Activated CD8-positive, alpha-beta T cell treated with anti-CD3 and anti-CD28 coated beads, Interleukin-2, amount 10 ng/mL, durations not matched to agents 7 days and 5 days (primary cell): ENCODE results near the gene XKR7. TPM values are rescaled to one million over a fixed set of nuclear protein-coding genes. Genes with fewer than 3 reads are reported as not detected.

Experiments
- ATAC-seq: fragments of 150-1000 bp; cut with Tn5 transposase; one replicate; pipeline ENCODE4 v1.10.0; 2021; ENCODE audit warnings: moderate library complexity
- CTCF ChIA-PET: fragments of 350-600 bp; sonication (Branson Sonifier 250); formaldehyde crosslinking; loops from one replicate; lab custom pipeline; 2021; ENCODE audit warnings: antibody characterized with exemption; lab: Charles Lee
- POLR2A ChIA-PET: fragments of 350-600 bp; sonication (Branson Sonifier 250); formaldehyde crosslinking; loops from one replicate; lab custom pipeline; 2021; ENCODE audit warnings: antibody characterized with exemption; lab: Charles Lee
- DNase-seq: peaks from one replicate; pipeline ENCODE4 v3.0.0-alpha.2; 2020
- H3K27ac Mint-ChIP-seq: one replicate; pipeline ENCODE4 v1.8.0; 2021; ENCODE audit warnings: mild to moderate bottlenecking, mixed read lengths
- H3K27me3 Mint-ChIP-seq: one replicate; pipeline ENCODE4 v1.8.0; 2021; ENCODE audit warnings: low read depth, mixed read lengths
- H3K36me3 Mint-ChIP-seq: one replicate; pipeline ENCODE4 v1.8.0; 2021; ENCODE audit warnings: low read depth, mixed read lengths
- H3K4me1 Mint-ChIP-seq: one replicate; pipeline ENCODE4 v1.8.0; 2021; ENCODE audit warnings: low read depth, mixed read lengths
- H3K4me3 Mint-ChIP-seq: one replicate; pipeline ENCODE4 v1.8.0; 2021; ENCODE audit warnings: mild to moderate bottlenecking, mixed read lengths
- H3K9me3 Mint-ChIP-seq: one replicate; pipeline ENCODE4 v1.8.0; 2022; ENCODE audit warnings: mixed read lengths; ENCODE audit not compliant: insufficient read depth
- total RNA-seq, 2 experiments: library from RNA; stranded (reverse); gene quantifications; one replicate each; pipeline ENCODE4 v1.2.3, GENCODE V29; 2021

XKR7 gene
- total RNA-seq, 2 experiments from 2014 or later, result 0.03 TPM; not detected in 1

DNA sequence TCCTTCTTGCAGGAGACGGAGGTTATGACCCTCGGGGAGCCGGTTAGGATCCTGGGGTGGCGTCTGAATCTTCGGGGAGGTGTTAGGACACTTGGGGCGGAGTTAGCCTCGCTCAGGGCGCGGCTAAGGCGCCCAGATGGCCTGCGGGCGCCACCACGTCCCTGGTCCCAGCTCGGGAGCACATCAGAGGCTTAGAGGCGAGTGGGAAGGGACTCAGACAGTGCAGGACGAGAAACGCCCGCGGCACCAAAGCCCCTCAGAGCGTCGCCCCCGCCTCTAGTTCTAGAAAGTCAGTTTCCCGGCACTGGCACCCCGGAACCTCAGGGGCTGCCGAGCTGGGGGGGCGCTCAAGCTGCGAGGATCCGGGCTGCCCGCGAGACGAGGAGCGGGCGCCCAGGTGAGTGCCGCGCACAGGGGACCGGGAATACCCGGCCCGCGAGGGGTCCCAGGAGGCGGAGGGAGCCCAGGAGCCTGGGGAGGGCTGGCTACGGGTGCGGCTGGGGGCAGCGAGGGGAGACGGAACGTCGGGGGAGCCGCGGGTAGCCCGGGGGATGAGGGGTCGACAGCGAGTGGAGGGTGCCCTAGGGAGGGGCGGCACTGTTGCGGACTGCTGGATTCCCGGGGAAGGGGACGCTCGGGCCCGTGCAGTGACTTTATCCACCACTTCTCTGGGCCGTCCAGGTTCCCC, 84.3 kb downstream of the XKR7 start, which contains the start of gene HCK:
TSS of gene HCK (plus strand) at position 153 of the 688 bp plus-strand sequence.
- peaks cover 19% of the 10 kb centered on the region for H3K4me1 Mint-ChIP-seq
- H3K27ac Mint-ChIP-seq, result no peak within 1 kb of the TSS
- peaks cover 43% of the 10 kb centered on the region for H3K27me3 Mint-ChIP-seq
- POLR2A ChIA-PET, result interaction anchor here (0.5 kb wide), 1 partner anchor 62 kb away, joined by 3 read pairs; no protein-coding TSS in a partner anchor
- ATAC-seq (peak; percentile 47), DNase-seq (no peak)
- CTCF ChIA-PET, result no interaction called here
- H3K36me3 Mint-ChIP-seq, result no peaks in the 10 kb centered on the region
- H3K9me3 Mint-ChIP-seq, result no peaks in the 10 kb centered on the region
- peak within 1 kb of the TSS; percentile 32 for H3K4me3 Mint-ChIP-seq

- ATAC-seq, result no peak
- CTCF ChIA-PET, result no interaction called here
These were observed 84.9 kb downstream of the XKR7 start for GRCh38 chr20:32052778-32053362.

More at GRCh38 chr20:32052778-32053362, 84.9 kb downstream of the XKR7 start:
- POLR2A ChIA-PET, result no interaction called here
- Mint-ChIP-seq H3K36me3 (no peaks in the 10 kb centered on the region), H3K4me3 (no peak overlapping the region), H3K4me1 (peaks cover 19% of the 10 kb centered on the region), H3K27ac (no peak overlapping the region), H3K9me3 (no peaks in the 10 kb centered on the region), H3K27me3 (peaks cover 42% of the 10 kb centered on the region)
- no peak for DNase-seq

Other genes with a start within 250 kb of the XKR7 start
- gene BCL2L1, start 245.3 kb upstream of the XKR7 start, total RNA-seq, result 10 to 100 TPM; 71.4 to 73.0 TPM
- gene TPX2, start 228.9 kb upstream of the XKR7 start, total RNA-seq, result 100 to 1,000 TPM; 172 to 174 TPM
- gene MYLK2, start 148.8 kb upstream of the XKR7 start, total RNA-seq, result under 1 TPM; 0.66 to 0.89 TPM
- not detected for gene FOXS1, start 122.5 kb upstream of the XKR7 start, total RNA-seq
- not detected for gene DUSP15, start 97.6 kb upstream of the XKR7 start, total RNA-seq
- gene TTLL9, start 97.5 kb upstream of the XKR7 start, total RNA-seq, result not detected
- gene PDRG1, start 16.1 kb upstream of the XKR7 start, total RNA-seq, result 10 to 100 TPM; 15.0 to 16.1 TPM
- not detected for gene CCM2L, start 42.3 kb downstream of the XKR7 start, total RNA-seq
- gene HCK, start 84.1 kb downstream of the XKR7 start, total RNA-seq, result not detected
- 10 to 100 TPM; 29.8 to 30.4 TPM for gene TM9SF4, start 141.6 kb downstream of the XKR7 start, total RNA-seq
- gene PLAGL2, start 239.6 kb downstream of the XKR7 start, total RNA-seq, result 10 to 100 TPM; 21.9 to 22.9 TPM
- gene POFUT1, start 239.7 kb downstream of the XKR7 start, total RNA-seq, result 10 to 100 TPM; 23.5 to 24.8 TPM